Measurements from ENCODE around the gene C17orf107.

- TF ChIP-seq CTCF (IDR thresholded peaks at IDR 0.05; ENCODE audit: poor library complexity, severe bottlenecking) (no peak), EZH2 (IDR thresholded peaks at IDR 0.05; ENCODE audit: borderline replicate concordance, insufficient read depth, low read length, poor library complexity, severe bottlenecking) (no peak), POLR2AphosphoS5 (IDR thresholded peaks at IDR 0.05) (no peak), EP300 (conservative IDR thresholded peaks at IDR 0.05; ENCODE audit: poor library complexity, severe bottlenecking) (no peak), RAD21 (conservative IDR thresholded peaks at IDR 0.05) (no peak), TAF1 (IDR thresholded peaks at IDR 0.05; ENCODE audit: low read depth) (no peak)
Observed at GRCh38 chr17:4897198-4897687, 2.1 kb upstream of the C17orf107 start.

Data from neural cell (in vitro differentiated cells).